G401.6 (cell line): Measurements from ENCODE around the gene NT5C3B.
"Not testable (repeated sequence)": the region's sequence is repeated elsewhere in the genome, so short reads cannot be mapped to it uniquely, and the experiment has no call there.

Experiments used
- FAIRE-seq: peaks from 2 replicates; lab custom pipeline; 2012; peaks lifted over from hg19 to GRCh38; lab: Jason Lieb, UNC

Gene NT5C3B

DNA sequence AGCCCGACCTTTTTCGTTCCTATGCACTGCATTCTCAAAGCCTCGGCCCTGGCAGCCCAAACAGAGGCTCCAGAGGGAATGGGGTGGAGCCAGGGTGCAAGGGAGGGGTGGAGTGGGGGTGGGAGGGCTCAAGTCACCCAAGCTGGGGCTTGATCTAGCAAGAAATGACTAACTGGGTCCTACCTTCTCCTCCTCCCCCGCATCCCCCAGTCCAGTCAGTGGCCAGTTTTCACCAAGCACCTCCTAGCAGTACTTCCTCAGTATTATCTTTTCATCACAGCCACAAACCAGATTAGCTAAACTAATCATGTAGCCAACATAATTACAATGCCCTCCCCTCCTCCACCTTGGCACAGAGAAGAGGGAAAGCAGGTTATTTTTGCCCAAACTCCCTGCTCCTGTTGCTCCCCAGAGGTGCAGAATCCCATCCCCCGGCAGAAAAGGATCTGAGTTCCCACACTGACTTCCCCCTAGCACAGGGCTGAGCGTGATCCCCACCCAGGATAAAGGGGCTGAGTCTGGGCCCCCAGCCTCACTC lies 51.8 kb downstream of the NT5C3B start:
- peak; percentile 80 for FAIRE-seq

- no peak for FAIRE-seq
Observed at GRCh38 chr17:41782142-41782541, 53.9 kb downstream of the NT5C3B start.

DNA sequence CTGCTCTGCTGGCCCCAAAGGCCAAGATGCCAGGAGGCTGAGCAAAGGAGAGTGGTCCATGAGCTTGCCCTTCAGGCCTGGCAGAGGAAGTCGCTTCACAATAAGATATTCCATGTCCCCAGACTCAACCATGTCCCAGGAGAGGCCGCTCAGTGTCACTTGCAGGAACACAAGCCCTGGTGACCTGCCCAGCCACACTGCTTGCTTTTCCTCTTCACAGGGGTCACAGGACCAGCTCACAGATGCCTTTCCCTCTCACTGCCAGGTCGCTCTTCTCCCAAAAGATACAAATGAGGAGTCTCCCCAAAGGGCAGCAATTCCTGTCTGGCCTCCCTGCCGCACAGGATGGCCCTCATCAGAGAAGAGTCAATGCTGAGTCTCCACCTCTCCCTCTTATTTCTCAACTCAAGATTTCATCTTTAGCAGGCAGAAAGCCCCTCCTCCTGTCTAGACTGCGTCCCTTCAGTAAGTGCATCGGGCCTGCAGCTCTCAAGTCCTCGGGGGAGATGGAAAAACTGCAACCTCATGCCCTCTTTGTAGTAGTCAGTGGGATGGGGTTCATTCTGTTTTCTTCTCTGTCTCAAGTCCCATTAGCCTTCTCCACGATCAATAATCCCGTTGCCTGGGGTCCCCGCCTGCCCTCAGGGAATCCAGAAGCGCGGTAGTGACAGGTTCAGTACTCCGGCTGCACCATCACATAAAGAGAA lies 54.5 kb downstream of the NT5C3B start:
- no peak for FAIRE-seq

GRCh38 chr17:41779954-41780353 lies 56.1 kb downstream of the NT5C3B start:
- no peak for FAIRE-seq

DNA sequence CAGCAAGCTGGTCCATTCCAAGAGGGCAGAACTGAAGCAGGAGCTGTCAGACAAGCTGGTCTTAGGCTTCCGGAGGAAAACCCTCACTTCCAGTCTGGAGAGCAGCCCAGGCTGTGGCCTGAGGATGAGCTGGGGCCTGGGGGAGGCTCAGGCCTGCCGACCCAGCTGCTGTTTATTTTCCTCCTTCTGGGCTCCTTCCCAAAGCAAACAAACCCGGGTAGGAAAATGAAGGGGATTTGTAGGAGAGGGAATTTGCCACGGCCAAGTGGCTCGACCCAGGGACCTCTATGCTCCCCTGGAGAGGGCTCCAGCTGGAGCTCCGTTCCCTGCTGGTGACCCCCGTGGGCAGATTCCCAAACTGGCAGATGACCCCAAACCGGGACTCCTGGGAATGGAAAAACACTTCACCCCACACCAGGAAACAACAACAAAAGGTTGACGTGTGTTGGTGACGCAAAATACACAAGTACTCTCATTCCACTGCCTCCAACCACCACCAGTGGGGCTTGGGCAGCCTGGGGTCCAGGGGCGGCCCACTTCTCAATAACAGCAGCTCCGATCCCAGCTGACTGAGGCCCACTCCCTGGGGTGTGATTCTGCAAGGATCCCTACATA lies 58.4 kb downstream of the NT5C3B start:
- no peak for FAIRE-seq

DNA sequence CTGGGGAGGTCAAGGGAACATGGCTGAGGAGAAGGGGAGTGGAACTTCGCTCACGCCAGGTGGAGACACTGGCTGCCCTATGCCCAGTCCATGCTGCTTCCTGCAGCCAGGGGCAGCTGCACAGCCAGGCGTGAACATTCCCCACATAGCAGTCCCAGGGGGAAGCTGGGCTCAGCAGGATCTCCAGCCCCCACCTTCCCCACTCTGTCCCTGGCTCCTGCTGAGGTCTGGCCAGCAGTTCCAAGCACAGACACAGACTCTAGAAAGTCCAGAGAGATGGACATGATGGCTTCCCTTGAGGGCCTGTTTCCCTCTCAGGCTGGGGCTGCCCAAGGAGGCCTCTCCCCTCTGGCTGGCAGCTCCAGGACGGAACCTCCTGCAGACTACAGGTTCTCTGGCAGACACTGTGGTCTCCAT lies 58.9 kb downstream of the NT5C3B start:
- FAIRE-seq, result no peak

DNA sequence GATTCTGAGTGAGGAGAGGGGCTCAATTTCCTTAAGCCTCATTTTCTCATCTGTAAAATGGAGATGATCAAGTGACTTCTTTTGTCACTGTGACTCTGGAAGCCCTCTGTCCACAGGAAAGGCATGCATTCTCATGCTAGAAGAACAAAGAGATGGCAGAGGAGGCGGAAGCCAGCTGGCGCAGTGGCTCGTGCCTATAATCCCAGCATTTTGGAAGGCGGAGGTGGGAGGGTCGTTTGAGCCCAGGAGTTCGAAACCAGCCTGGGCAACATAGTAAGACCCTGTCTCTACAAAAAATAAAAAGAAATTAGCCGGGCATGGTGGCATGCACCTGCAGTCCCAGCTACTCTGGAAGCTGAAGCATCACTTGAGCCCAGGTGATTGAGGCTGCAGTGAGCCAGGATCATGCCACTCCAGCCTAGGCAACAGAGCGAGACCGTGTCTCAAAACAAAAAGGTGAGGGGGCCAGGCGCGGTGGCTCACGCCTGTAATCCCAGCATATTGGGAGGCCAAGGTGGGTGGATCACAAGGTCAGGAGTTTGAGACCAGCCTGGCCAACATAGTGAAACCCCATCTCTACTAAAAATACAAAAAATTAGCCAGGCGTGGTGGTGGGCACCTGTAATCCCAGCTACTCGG lies 59.7 kb downstream of the NT5C3B start:
- FAIRE-seq, result not testable (repeated sequence)

GRCh38 chr17:41775394-41776226 lies 60.4 kb downstream of the NT5C3B start:
- no peak for FAIRE-seq
